SK-N-SH treated with all-trans-retinoic acid at 6 μM for 48 hours (cell line): ENCODE data around the gene HMCN2.

ENCODE experiments used
- ATAC-seq: fragments of 200-7000 bp; cut with Tn5 transposase; 3 replicates; pipeline ENCODE4 v1.9.1; 2020; ENCODE audit warnings: mild to moderate bottlenecking, moderate library complexity
- ARNTL ChIP-seq: fragments of 450-650 bp; formaldehyde crosslinking; IDR thresholded peaks from 2 replicates; pipeline ENCODE4 v1.5.0; 2020; ENCODE audit warnings: low read depth, mild to moderate bottlenecking, moderate library complexity, borderline replicate concordance
- BACH2 ChIP-seq: fragments of 250-450 bp; sonication (Bioruptor Pico); IDR thresholded peaks from 2 replicates; pipeline ENCODE4 v1.9.0; 2021; ENCODE audit warnings: mild to moderate bottlenecking, borderline replicate concordance
- CSDC2 ChIP-seq: fragments of 250-450 bp; sonication (Bioruptor Pico); IDR thresholded peaks from 2 replicates; pipeline ENCODE4 v1.5.0; 2020; ENCODE audit warnings: mild to moderate bottlenecking, moderate library complexity
- ESRRG ChIP-seq: fragments of 250-450 bp; sonication (Bioruptor Pico); IDR thresholded peaks from 2 replicates; pipeline ENCODE4 v1.6.1; 2021; ENCODE audit warnings: mild to moderate bottlenecking
- GLIS3 ChIP-seq: fragments of 250-450 bp; sonication (Bioruptor Pico); IDR thresholded peaks from 2 replicates; pipeline ENCODE4 v1.5.0; 2020; ENCODE audit warnings: mild to moderate bottlenecking, moderate library complexity
- ISL1 ChIP-seq: fragments of 250-450 bp; sonication (Bioruptor Pico); IDR thresholded peaks from 2 replicates; pipeline ENCODE4 v2.1.2; 2022; ENCODE audit warnings: mild to moderate bottlenecking, moderate library complexity
- OSR1 ChIP-seq: fragments of 250-450 bp; sonication (Bioruptor Pico); IDR thresholded peaks from 2 replicates; pipeline ENCODE4 v1.8.0; 2022; ENCODE audit warnings: moderate library complexity, mild to moderate bottlenecking, inconsistent platforms
- PPARA ChIP-seq: fragments of 250-450 bp; sonication (Bioruptor Pico); IDR thresholded peaks from 2 replicates; pipeline ENCODE4 v1.5.0; 2020; ENCODE audit warnings: mild to moderate bottlenecking, borderline replicate concordance
- RARB ChIP-seq: fragments of 250-450 bp; sonication (Bioruptor Pico); IDR thresholded peaks from 2 replicates; pipeline ENCODE4 v1.8.0; 2021; ENCODE audit warnings: mild to moderate bottlenecking, moderate library complexity
- SNAI2 ChIP-seq: fragments of 250-450 bp; sonication (Bioruptor Pico); IDR thresholded peaks from 2 replicates; pipeline ENCODE4 v1.5.0; 2020; ENCODE audit warnings: mild to moderate bottlenecking, moderate library complexity
- TCF4 ChIP-seq: fragments of 250-450 bp; sonication (Bioruptor Pico); IDR thresholded peaks from 2 replicates; pipeline ENCODE4 v1.8.0; 2021; ENCODE audit warnings: mild to moderate bottlenecking, moderate library complexity, borderline replicate concordance
- TOX ChIP-seq: fragments of 250-450 bp; sonication (Bioruptor Pico); IDR thresholded peaks from 2 replicates; pipeline ENCODE4 v1.8.0; 2021; ENCODE audit warnings: mild to moderate bottlenecking, moderate library complexity, borderline replicate concordance
- ZC3H10 ChIP-seq: fragments of 250-450 bp; sonication (Bioruptor Pico); IDR thresholded peaks from 2 replicates; pipeline ENCODE4 v1.5.1; 2021; ENCODE audit warnings: mild to moderate bottlenecking, moderate library complexity
- ZFP30 ChIP-seq: fragments of 450-650 bp; formaldehyde crosslinking; IDR thresholded peaks from 2 replicates; pipeline ENCODE4 v1.5.0; 2022; ENCODE audit warnings: mild to moderate bottlenecking, moderate library complexity
- ZNF565 ChIP-seq: fragments of 450-650 bp; formaldehyde crosslinking; conservative IDR thresholded peaks from 2 replicates; pipeline ENCODE4 v1.5.0; 2020; ENCODE audit warnings: low read depth, mild to moderate bottlenecking, moderate library complexity
- ZNF70 ChIP-seq: fragments of 450-650 bp; formaldehyde crosslinking; IDR thresholded peaks from 2 replicates; pipeline ENCODE4 v1.5.0; 2020; ENCODE audit warnings: mild to moderate bottlenecking, moderate library complexity
- ZNF8 ChIP-seq: fragments of 450-650 bp; formaldehyde crosslinking; IDR thresholded peaks from 2 replicates; pipeline ENCODE4 v1.5.0; 2020; ENCODE audit warnings: mild to moderate bottlenecking, moderate library complexity
- TF ChIP-seq, protein P1 (sequence below): fragments of 250-450 bp; sonication (Bioruptor Pico); IDR thresholded peaks from 2 replicates; pipeline ENCODE4 v1.8.0; 2021; ENCODE audit warnings: low read depth, mild to moderate bottlenecking, moderate library complexity, borderline replicate concordance
- TF ChIP-seq, protein P2 (sequence below): fragments of 250-450 bp; sonication (Bioruptor Pico); IDR thresholded peaks from 2 replicates; pipeline ENCODE4 v1.5.0; 2020; ENCODE audit warnings: mild to moderate bottlenecking, moderate library complexity
- TF ChIP-seq, protein P3 (sequence below): fragments of 250-450 bp; sonication (Bioruptor Pico); IDR thresholded peaks from 2 replicates; pipeline ENCODE4 v1.8.0; 2020; ENCODE audit warnings: mild to moderate bottlenecking, moderate library complexity, borderline replicate concordance
- TF ChIP-seq, protein P4 (sequence below): fragments of 250-450 bp; sonication (Bioruptor Pico); IDR thresholded peaks from 2 replicates; pipeline ENCODE4 v1.5.1; 2021; ENCODE audit warnings: mild to moderate bottlenecking, moderate library complexity

Gene HMCN2

DNA sequence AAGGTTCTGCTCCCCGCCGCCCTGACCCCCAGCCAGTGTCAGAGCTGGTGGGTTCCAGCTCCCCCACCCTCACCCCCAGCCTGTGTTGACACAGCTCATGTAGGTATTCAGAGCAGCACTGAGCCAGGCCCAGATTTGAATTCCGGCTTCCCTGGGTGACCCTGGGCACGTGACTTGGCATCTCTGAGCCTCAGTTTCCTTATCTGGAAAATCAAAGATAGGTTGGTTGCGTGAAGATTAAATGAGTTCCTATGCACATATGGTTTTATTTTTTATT, 42.0 kb downstream of the HMCN2 start:
- TF ChIP-seq ZC3H10 (no peak), ZNF565 (CRISPR knock-in tag) (no peak), GLIS3 (no peak), ISL1 (CRISPR knock-in tag) (no peak), CSDC2 (CRISPR knock-in tag) (no peak), SNAI2 (no peak), RARB (no peak), BACH2 (CRISPR knock-in tag) (no peak), TOX (no peak), ZNF8 (no peak), ESRRG (no peak), PPARA (CRISPR knock-in tag) (no peak), TCF4 (no peak), ZNF70 (CRISPR knock-in tag) (no peak)
- TF ChIP-seq, protein P1, sequence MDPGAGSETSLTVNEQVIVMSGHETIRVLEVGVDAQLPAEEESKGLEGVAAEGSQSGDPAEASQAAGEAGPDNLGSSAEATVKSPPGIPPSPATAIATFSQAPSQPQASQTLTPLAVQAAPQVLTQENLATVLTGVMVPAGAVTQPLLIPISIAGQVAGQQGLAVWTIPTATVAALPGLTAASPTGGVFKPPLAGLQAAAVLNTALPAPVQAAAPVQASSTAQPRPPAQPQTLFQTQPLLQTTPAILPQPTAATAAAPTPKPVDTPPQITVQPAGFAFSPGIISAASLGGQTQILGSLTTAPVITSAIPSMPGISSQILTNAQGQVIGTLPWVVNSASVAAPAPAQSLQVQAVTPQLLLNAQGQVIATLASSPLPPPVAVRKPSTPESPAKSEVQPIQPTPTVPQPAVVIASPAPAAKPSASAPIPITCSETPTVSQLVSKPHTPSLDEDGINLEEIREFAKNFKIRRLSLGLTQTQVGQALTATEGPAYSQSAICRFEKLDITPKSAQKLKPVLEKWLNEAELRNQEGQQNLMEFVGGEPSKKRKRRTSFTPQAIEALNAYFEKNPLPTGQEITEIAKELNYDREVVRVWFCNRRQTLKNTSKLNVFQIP (CRISPR knock-in tag), result no peak
- no peak for ATAC-seq

DNA sequence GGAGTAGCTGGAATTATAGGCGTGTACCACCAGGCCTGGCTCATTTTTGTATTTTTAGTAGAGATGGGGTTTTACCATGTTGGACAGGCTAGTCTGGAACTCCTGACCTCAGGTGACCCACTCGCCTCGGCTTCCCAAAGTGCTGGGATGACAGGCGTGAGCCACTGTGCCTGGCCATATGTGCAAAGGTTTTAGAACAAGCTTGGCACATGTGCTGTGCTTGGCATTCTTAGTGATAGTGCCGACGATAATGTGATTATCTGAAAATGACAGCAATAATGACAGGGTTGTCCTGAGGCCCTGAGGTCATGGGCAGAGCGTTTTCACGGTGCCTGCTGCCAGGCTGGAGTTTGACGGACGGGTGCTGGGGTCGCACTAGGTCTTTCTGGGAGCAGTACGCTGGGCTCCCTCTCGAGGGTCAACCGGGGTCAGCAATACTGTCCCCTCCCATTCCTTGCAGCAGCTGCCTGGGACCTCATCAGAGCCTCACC, 42.6 kb downstream of the HMCN2 start:
- TF ChIP-seq RARB, result no peak
- no peak for TF ChIP-seq SNAI2
- TF ChIP-seq, protein P2, sequence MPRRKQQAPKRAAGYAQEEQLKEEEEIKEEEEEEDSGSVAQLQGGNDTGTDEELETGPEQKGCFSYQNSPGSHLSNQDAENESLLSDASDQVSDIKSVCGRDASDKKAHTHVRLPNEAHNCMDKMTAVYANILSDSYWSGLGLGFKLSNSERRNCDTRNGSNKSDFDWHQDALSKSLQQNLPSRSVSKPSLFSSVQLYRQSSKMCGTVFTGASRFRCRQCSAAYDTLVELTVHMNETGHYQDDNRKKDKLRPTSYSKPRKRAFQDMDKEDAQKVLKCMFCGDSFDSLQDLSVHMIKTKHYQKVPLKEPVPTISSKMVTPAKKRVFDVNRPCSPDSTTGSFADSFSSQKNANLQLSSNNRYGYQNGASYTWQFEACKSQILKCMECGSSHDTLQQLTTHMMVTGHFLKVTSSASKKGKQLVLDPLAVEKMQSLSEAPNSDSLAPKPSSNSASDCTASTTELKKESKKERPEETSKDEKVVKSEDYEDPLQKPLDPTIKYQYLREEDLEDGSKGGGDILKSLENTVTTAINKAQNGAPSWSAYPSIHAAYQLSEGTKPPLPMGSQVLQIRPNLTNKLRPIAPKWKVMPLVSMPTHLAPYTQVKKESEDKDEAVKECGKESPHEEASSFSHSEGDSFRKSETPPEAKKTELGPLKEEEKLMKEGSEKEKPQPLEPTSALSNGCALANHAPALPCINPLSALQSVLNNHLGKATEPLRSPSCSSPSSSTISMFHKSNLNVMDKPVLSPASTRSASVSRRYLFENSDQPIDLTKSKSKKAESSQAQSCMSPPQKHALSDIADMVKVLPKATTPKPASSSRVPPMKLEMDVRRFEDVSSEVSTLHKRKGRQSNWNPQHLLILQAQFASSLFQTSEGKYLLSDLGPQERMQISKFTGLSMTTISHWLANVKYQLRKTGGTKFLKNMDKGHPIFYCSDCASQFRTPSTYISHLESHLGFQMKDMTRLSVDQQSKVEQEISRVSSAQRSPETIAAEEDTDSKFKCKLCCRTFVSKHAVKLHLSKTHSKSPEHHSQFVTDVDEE (CRISPR knock-in tag), result peak; percentile 13; the same call in 1 of the 2 replicates
- TF ChIP-seq PPARA (CRISPR knock-in tag), result no peak
- TF ChIP-seq, protein P3, sequence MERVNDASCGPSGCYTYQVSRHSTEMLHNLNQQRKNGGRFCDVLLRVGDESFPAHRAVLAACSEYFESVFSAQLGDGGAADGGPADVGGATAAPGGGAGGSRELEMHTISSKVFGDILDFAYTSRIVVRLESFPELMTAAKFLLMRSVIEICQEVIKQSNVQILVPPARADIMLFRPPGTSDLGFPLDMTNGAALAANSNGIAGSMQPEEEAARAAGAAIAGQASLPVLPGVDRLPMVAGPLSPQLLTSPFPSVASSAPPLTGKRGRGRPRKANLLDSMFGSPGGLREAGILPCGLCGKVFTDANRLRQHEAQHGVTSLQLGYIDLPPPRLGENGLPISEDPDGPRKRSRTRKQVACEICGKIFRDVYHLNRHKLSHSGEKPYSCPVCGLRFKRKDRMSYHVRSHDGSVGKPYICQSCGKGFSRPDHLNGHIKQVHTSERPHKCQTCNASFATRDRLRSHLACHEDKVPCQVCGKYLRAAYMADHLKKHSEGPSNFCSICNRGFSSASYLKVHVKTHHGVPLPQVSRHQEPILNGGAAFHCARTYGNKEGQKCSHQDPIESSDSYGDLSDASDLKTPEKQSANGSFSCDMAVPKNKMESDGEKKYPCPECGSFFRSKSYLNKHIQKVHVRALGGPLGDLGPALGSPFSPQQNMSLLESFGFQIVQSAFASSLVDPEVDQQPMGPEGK (CRISPR knock-in tag), result no peak
- TF ChIP-seq GLIS3, result no peak
- no peak for TF ChIP-seq ESRRG
- no peak for TF ChIP-seq ZFP30 (CRISPR knock-in tag)
- ATAC-seq, result no peak

DNA sequence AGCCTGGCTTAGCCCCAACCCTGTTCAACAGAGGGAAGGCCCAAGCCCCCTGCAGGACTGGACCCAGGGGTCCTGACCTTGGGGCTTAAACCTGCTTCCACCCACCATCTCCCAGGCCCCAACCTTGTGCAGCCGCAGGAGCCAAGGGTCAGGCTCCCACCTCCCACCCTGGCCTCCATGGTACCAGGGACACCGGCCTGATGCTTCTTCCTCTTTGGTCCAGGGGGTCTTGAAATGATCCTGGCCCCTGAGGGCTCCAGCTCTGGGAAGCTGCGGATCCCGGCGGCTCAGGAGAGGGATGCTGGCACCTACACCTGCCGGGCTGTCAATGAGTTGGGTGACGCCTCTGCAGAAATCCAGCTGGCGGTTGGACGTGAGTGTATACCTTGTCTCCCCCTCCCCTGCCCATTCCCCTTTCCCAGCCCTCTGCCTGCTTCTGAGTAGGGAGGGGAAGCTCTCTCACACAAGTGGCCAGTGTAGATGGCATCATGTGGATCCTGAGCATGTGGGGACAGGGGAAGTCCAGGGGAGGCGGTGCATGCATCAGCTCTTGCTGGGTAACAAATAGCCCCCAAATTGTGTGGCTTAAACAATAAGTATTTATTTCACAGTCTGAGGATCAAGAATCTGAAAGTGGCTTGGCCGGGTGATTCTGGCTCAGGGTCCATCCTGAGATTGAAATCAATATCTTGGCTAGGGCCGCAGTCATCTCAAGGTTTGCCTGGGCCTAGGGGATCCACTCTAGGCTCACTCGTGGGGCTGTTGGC, 44.3 kb downstream of the HMCN2 start:
- ATAC-seq, result no peak
- TF ChIP-seq GLIS3 (no peak), ZNF8 (no peak), CSDC2 (CRISPR knock-in tag) (no peak), ESRRG (no peak), PPARA (CRISPR knock-in tag) (no peak), ZFP30 (CRISPR knock-in tag) (no peak), ZC3H10 (no peak), TOX (no peak), RARB (no peak), ZNF70 (CRISPR knock-in tag) (no peak), TCF4 (no peak), ZNF565 (CRISPR knock-in tag) (no peak), ARNTL (CRISPR knock-in tag) (no peak), OSR1 (no peak), ISL1 (CRISPR knock-in tag) (no peak)
- TF ChIP-seq, protein P3 (CRISPR knock-in tag), result no peak
- TF ChIP-seq, protein P4, sequence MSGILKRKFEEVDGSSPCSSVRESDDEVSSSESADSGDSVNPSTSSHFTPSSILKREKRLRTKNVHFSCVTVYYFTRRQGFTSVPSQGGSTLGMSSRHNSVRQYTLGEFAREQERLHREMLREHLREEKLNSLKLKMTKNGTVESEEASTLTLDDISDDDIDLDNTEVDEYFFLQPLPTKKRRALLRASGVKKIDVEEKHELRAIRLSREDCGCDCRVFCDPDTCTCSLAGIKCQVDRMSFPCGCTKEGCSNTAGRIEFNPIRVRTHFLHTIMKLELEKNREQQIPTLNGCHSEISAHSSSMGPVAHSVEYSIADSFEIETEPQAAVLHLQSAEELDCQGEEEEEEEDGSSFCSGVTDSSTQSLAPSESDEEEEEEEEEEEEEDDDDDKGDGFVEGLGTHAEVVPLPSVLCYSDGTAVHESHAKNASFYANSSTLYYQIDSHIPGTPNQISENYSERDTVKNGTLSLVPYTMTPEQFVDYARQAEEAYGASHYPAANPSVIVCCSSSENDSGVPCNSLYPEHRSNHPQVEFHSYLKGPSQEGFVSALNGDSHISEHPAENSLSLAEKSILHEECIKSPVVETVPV (CRISPR knock-in tag), result no peak
- TF ChIP-seq, protein P1 (CRISPR knock-in tag), result no peak
- TF ChIP-seq, protein P2 (CRISPR knock-in tag), result no peak
